HEK293 (cell line): ENCODE measurements around the gene TMEM184B.

Experiments used
- BCL11B ChIP-seq: fragments of 450-650 bp; formaldehyde crosslinking; IDR thresholded peaks from 2 replicates; pipeline ENCODE4 v1.5.1; 2016; ENCODE audit warnings: low read depth, missing biosample characterization, missing genetic modification characterization
- ELK4 ChIP-seq: IDR thresholded peaks from 2 replicates; pipeline ENCODE4 v1.6.1; 2011; ENCODE audit warnings: mild to moderate bottlenecking, low read depth, low read length, borderline replicate concordance
- GLIS1 ChIP-seq: fragments of 450-650 bp; formaldehyde crosslinking; IDR thresholded peaks from 2 replicates; pipeline ENCODE4 v1.5.1; 2016; ENCODE audit warnings: missing biosample characterization, missing genetic modification characterization
- GLIS2 ChIP-seq: fragments of 450-650 bp; formaldehyde crosslinking; IDR thresholded peaks from 2 replicates; pipeline ENCODE4 v1.5.1; 2016; ENCODE audit warnings: missing biosample characterization, missing genetic modification characterization
- HOXD13 ChIP-seq: sonication (generic); formaldehyde crosslinking; IDR thresholded peaks from 2 replicates; pipeline ENCODE4 v1.8.0; 2022; ENCODE audit warnings: missing genetic modification reagents, borderline replicate concordance
- KLF16 ChIP-seq: fragments of 450-650 bp; formaldehyde crosslinking; IDR thresholded peaks from 2 replicates; pipeline ENCODE4 v1.5.1; 2017; ENCODE audit warnings: missing biosample characterization, missing genetic modification characterization
- KLF17 ChIP-seq: fragments of 450-650 bp; formaldehyde crosslinking; IDR thresholded peaks from 2 replicates; pipeline ENCODE4 v1.5.1; 2016; ENCODE audit warnings: missing biosample characterization, missing genetic modification characterization
- MYNN ChIP-seq: fragments of 450-650 bp; formaldehyde crosslinking; IDR thresholded peaks from 2 replicates; pipeline ENCODE4 v1.5.1; 2016; ENCODE audit warnings: missing biosample characterization, missing genetic modification characterization, borderline replicate concordance
- MZF1 ChIP-seq: fragments of 450-650 bp; formaldehyde crosslinking; IDR thresholded peaks from 2 replicates; pipeline ENCODE4 v1.5.1; 2017; ENCODE audit warnings: missing biosample characterization, missing genetic modification characterization, borderline replicate concordance
- PBX3 ChIP-seq: sonication (generic); formaldehyde crosslinking; IDR thresholded peaks from 2 replicates; pipeline ENCODE4 v1.8.1; 2022; ENCODE audit warnings: mild to moderate bottlenecking, moderate library complexity, missing genetic modification reagents
- PRDM1 ChIP-seq: fragments of 450-650 bp; formaldehyde crosslinking; IDR thresholded peaks from 2 replicates; pipeline ENCODE4; 2016; ENCODE audit warnings: missing biosample characterization, missing genetic modification characterization
- TRIM28 ChIP-seq: IDR thresholded peaks from 2 replicates; pipeline ENCODE4 v1.6.1; 2011; ENCODE audit warnings: low read length, control low read depth, borderline replicate concordance
- TSHZ1 ChIP-seq: fragments of 450-650 bp; formaldehyde crosslinking; IDR thresholded peaks from 2 replicates; pipeline ENCODE4 v1.5.1; 2016; ENCODE audit warnings: missing biosample characterization, missing genetic modification characterization, borderline replicate concordance
- YY2 ChIP-seq: fragments of 450-650 bp; formaldehyde crosslinking; IDR thresholded peaks from 2 replicates; pipeline ENCODE4 v1.5.1; 2016; ENCODE audit warnings: missing biosample characterization, missing genetic modification characterization
- ZBTB1 ChIP-seq: fragments of 450-650 bp; formaldehyde crosslinking; IDR thresholded peaks from 2 replicates; pipeline ENCODE4 v1.5.1; 2016; ENCODE audit warnings: missing biosample characterization, missing genetic modification characterization
- ZBTB10 ChIP-seq: fragments of 450-650 bp; formaldehyde crosslinking; IDR thresholded peaks from 2 replicates; pipeline ENCODE4 v1.5.1; 2016; ENCODE audit warnings: missing biosample characterization, missing genetic modification characterization
- ZBTB17 ChIP-seq: fragments of 450-650 bp; formaldehyde crosslinking; IDR thresholded peaks from 2 replicates; pipeline ENCODE4 v1.5.1; 2016; ENCODE audit warnings: missing biosample characterization, missing genetic modification characterization
- ZBTB20 ChIP-seq: fragments of 450-650 bp; formaldehyde crosslinking; IDR thresholded peaks from 2 replicates; pipeline ENCODE4 v1.5.1; 2016; ENCODE audit warnings: missing biosample characterization, missing genetic modification characterization
- ZEB2 ChIP-seq: fragments of 450-650 bp; formaldehyde crosslinking; IDR thresholded peaks from 2 replicates; pipeline ENCODE4 v1.5.1; 2016; ENCODE audit warnings: missing biosample characterization, missing genetic modification characterization
- ZFP3 ChIP-seq: fragments of 450-650 bp; formaldehyde crosslinking; IDR thresholded peaks from 2 replicates; pipeline ENCODE4 v1.5.1; 2016; ENCODE audit warnings: low read depth, missing biosample characterization, missing genetic modification characterization
- ZNF10 ChIP-seq: fragments of 450-650 bp; formaldehyde crosslinking; IDR thresholded peaks from 2 replicates; pipeline ENCODE4 v1.5.1; 2017; ENCODE audit warnings: missing biosample characterization, missing genetic modification characterization
- ZNF132 ChIP-seq: fragments of 450-650 bp; formaldehyde crosslinking; IDR thresholded peaks from 2 replicates; pipeline ENCODE4 v1.5.1; 2017; ENCODE audit warnings: missing biosample characterization, missing genetic modification characterization, borderline replicate concordance
- ZNF169 ChIP-seq: fragments of 450-650 bp; formaldehyde crosslinking; IDR thresholded peaks from 2 replicates; pipeline ENCODE4 v1.5.1; 2016; ENCODE audit warnings: missing biosample characterization, missing genetic modification characterization
- ZNF223 ChIP-seq: fragments of 450-650 bp; formaldehyde crosslinking; IDR thresholded peaks from 2 replicates; pipeline ENCODE4 v1.5.1; 2016; ENCODE audit warnings: missing biosample characterization, missing genetic modification characterization
- ZNF292 ChIP-seq: fragments of 450-650 bp; formaldehyde crosslinking; IDR thresholded peaks from 2 replicates; pipeline ENCODE4 v1.5.1; 2016; ENCODE audit warnings: low read depth, missing biosample characterization, missing genetic modification characterization, borderline replicate concordance
- ZNF37A ChIP-seq: fragments of 450-650 bp; IDR thresholded peaks from 2 replicates; pipeline ENCODE4 v1.5.1; 2018; ENCODE audit warnings: missing biosample characterization, missing genetic modification characterization
- ZNF514 ChIP-seq: fragments of 450-650 bp; formaldehyde crosslinking; IDR thresholded peaks from 2 replicates; pipeline ENCODE4 v1.5.1; 2016; ENCODE audit warnings: missing biosample characterization, missing genetic modification characterization
- ZNF549 ChIP-seq: fragments of 450-650 bp; IDR thresholded peaks from 2 replicates; pipeline ENCODE4 v1.5.1; 2018; ENCODE audit warnings: missing biosample characterization, missing genetic modification characterization, mild to moderate bottlenecking, inconsistent platforms, moderate library complexity
- ZNF555 ChIP-seq: fragments of 450-650 bp; formaldehyde crosslinking; conservative IDR thresholded peaks from 2 replicates; pipeline ENCODE4 v1.5.1; 2017; ENCODE audit warnings: missing biosample characterization, mild to moderate bottlenecking, missing genetic modification characterization, inconsistent platforms
- ZNF629 ChIP-seq: fragments of 450-650 bp; formaldehyde crosslinking; IDR thresholded peaks from 2 replicates; pipeline ENCODE4 v1.5.1; 2017; ENCODE audit warnings: missing biosample characterization, missing genetic modification characterization
- ZNF658 ChIP-seq: fragments of 450-650 bp; formaldehyde crosslinking; IDR thresholded peaks from 2 replicates; pipeline ENCODE4; 2016; ENCODE audit warnings: missing biosample characterization, missing genetic modification characterization
- ZNF664 ChIP-seq: fragments of 450-650 bp; formaldehyde crosslinking; IDR thresholded peaks from 2 replicates; pipeline ENCODE4 v1.5.1; 2016; ENCODE audit warnings: missing biosample characterization, missing genetic modification characterization
- ZSCAN23 ChIP-seq: fragments of 450-650 bp; formaldehyde crosslinking; IDR thresholded peaks from 2 replicates; pipeline ENCODE4 v1.5.1; 2016; ENCODE audit warnings: missing biosample characterization, missing genetic modification characterization

Gene TMEM184B

GRCh38 chr22:38202437-38203089 lies 70.2 kb downstream of the TMEM184B start (continued):
- TF ChIP-seq HOXD13 (no peak), ZFP3 (tag by site-specific recombination) (no peak), ZBTB1 (tag by site-specific recombination) (no peak), YY2 (tag by site-specific recombination) (no peak), ZBTB10 (no peak), ZBTB17 (tag by site-specific recombination) (no peak), KLF17 (tag by site-specific recombination) (peak; percentile 92), KLF16 (tag by site-specific recombination) (peak; percentile 91), PRDM1 (tag by site-specific recombination) (no peak), TRIM28 (no peak), ZNF664 (tag by site-specific recombination) (no peak), ZNF10 (tag by site-specific recombination) (no peak), BCL11B (no peak), ZNF37A (tag by site-specific recombination) (no peak), MYNN (tag by site-specific recombination) (no peak), ZNF629 (tag by site-specific recombination) (peak; percentile 30; the same call in 1 of the 2 replicates), GLIS1 (peak; percentile 78), ZEB2 (peak; percentile 21; the same call in 1 of the 2 replicates), ZNF555 (no peak), ZNF223 (no peak), ZNF292 (0 out of 2 replicates have a peak, but pooled peaks have one; percentile 7), TSHZ1 (tag by site-specific recombination) (no peak), ZNF549 (tag by site-specific recombination) (no peak), ZNF132 (no peak), ZNF514 (tag by site-specific recombination) (no peak), ZBTB20 (tag by site-specific recombination) (peak; percentile 38; the same call in 1 of the 2 replicates), GLIS2 (peak; percentile 80), ZSCAN23 (tag by site-specific recombination) (0 out of 2 replicates have a peak, but pooled peaks have one; percentile 20), PBX3 (peak; percentile 37; the same call in 1 of the 2 replicates), MZF1 (tag by site-specific recombination) (no peak), ZNF169 (tag by site-specific recombination) (no peak), ELK4 (no peak), ZNF658 (no peak)
